Measurements from ENCODE around the gene PHACTR1.

PHACTR1 gene

DNA sequence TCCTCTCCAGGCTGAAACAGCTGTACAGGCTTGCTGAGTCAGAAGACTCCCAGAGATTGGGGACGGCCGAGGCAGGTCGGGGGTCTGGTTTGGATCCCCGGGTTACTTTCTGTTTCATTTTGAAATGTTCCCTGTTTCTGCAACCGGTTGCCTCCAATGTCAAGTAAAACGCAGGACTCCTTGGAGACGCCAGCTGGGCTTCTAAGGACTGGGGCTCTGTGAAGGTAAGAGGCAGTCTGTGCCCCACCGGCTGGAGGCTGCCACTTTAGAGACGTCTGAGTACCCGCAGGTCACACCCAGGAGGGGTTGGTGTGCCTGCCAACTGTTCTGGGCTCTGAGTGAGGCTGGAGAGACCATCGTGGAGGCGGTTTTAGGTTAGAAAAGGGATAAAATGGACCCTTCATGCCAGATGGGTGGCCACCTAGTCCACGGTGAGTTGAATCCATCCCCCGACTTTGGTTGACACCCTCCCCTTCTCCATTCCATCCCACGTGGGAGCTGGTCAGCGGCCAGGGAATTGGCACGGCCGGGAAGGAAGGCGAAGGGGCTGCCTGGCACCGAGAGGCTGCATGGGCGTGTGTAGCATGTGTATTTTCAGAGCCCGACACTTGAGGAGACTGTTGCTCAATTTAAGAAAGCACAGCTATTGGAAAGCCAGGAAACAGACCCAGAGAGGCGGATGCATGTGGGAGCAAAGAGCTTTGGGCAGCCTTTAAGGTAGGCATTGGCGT is 240.9 kb downstream of the PHACTR1 start:
- peak; percentile 21 for DNase-seq

DNA sequence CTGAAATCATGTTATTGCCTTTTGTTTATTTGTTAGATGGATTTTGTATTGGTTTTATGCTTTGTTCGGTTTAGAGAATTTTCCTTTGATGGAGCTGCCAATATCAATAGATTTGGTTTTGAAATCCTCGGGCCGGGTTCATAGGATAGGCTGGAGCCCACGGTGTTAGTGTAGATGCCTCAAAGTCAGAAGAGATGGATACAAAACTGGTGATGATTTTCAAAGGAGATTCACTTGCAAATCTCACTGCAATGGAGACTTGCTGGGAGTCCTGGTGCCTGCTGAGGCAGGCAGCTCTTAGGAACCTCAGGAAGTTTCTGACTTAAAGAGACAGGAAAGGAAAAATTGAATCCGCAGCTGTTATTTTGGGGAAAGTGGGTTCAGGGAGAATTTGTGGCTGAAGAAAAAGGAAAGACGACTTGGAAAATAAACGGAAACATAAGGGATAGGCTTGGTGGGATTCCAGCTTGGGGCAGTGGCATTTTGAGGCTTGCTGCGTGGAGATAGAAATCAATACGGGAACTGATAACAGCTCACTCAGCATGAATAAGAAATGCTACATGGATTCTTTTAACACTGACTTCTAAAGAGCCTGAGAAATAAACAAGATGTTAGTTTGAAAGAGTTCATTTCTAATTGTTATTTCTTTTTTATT is 241.6 kb downstream of the PHACTR1 start:
- DNase-seq: no peak

DNA sequence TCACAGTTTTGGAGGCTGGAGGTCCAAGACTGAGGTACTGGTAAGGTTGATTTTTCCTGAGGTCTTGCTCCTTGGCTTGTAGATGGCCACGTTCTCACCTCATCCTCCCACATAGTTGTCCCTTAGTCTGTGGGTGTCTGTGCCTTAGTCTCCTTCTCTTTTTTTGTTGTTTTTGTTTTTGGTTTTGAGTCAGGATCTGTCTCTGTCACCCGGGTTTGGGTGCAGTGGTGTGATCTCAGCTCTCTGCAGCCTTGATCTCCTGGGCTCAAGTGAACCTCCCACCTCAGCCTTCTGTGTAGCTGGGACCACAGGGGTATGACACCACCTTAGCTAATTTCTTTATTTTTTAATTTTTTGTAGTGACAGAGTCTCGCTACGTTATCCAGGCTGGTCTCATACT is 245.2 kb downstream of the PHACTR1 start:
- no peak for DNase-seq

DNA sequence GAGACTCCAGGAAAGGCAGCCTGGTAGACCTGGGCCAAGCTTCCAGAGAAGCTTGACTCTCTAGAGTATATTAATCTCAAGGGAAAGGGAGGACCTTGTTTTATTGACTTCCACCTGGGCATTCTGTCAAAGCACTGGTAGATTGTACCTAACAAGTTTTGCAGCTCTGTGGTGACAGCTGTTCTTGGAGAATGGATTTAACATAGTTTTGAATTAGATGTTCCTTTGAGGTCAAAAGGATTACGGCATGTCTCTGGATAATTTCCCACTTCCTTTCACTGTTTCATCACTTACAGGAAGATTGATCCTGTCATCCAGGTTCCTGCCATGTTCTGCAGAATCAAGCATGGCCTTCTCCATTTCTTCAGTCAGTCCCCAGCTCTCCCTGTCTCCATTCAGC is 246.0 kb downstream of the PHACTR1 start:
- no peak for DNase-seq

DNA sequence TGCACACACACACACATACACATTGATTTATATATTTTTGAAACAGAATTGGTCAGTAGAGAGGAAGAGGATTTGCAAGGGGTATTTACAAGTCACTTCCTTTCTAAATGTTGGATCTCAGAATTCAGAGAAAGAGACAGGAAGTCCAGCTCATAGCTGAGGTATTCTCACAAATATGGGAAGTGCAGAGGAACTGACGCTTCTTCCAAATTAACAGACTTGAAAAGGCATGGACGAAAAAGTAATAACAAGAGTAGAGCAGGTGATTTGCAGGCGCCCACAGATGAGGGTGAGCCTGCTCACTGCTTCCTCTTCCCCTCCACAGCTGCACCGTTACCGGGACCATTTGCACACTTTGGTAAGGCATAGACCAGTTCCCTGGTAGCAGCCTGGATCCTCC is 246.4 kb downstream of the PHACTR1 start:
- no peak for DNase-seq

DNA sequence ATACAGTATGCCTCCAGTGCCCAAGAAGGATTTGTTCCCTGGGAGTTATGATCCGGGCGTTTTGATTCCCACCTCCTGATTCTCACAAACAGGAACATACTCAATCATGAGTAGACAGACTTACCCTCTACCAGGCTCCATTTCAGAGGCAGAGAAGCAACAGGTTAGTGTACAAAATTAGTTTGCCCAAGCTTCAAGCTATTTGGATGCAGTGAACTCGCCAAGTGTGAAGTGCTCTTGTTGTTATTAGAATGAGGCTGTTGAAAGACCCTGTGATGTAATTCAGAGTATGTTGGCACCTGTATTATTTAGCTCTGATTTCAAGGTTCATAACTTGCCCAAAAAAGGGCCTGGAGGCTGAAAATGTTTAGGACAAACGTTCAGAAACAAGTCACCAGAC is 247.0 kb downstream of the PHACTR1 start:
- DNase-seq: no peak

DNA sequence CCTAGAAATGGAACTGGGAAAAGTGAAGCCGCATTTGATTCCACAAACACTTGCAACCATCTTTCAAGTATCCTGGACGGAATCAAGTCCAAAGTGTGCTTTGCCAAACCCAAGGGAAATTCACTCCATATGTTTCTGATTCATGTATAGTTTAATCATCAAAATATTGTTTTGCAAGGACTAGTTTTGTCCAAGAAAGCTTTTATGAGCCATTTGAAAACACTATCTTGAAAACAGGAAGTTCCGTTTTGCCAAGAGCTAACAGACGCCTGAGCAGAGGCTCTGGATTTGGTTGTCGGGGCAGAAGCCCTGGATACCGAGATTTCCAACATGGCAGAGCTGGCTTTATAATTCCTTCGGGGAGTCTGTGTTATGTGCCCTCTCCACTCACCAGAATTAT is 251.1 kb downstream of the PHACTR1 start:
- DNase-seq: no peak

- no peak for DNase-seq
These were observed 251.7 kb downstream of the PHACTR1 start for GRCh38 chr6:12968290-12968689.

DNA sequence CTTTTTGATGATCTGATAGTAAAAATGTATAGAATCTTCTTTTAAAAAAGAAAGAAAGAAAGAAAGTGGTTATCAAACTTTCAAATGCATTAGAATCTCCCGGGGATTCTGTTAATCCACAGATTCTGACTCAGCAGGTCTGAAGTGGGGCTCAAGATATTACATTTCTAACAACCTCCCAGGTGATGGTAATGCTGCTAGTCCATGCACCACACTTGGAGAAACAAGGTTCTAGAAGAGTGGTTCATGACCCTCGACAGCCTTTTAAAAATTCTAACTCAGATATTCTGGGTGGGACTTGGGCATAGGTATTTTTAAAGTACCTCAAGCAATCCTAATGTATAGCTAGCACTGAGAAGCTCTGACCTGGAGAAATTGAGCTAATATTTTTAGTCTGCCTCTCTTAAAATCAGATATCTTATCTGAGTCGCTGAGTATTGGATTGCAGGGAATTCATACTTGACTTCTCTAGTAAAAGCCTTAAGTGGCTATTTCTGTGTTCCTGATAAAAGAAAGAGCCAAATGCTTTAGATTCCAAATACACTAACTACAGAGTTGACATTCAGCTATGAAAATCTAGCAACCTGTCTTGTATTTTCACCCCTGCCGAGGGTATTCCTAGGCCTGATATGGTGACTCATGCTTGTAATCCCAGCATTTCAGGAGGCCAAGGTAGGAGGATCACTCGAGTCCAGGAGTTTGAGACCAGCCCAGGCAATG is 252.4 kb downstream of the PHACTR1 start:
- DNase-seq: no peak

- no peak for DNase-seq
These were observed 253.4 kb downstream of the PHACTR1 start for GRCh38 chr6:12969966-12970365.

GRCh38 chr6:12973386-12973785 is 256.8 kb downstream of the PHACTR1 start:
- no peak for DNase-seq

GRCh38 chr6:12974551-12974950 is 258.0 kb downstream of the PHACTR1 start:
- no peak for DNase-seq

- DNase-seq: no peak
These were observed 259.8 kb downstream of the PHACTR1 start for GRCh38 chr6:12976366-12976765.

GRCh38 chr6:12977206-12977605 is 260.6 kb downstream of the PHACTR1 start:
- DNase-seq: no peak

- DNase-seq: no peak
These were observed 261.2 kb downstream of the PHACTR1 start for GRCh38 chr6:12977806-12978205.

GRCh38 chr6:12980741-12981140 is 264.2 kb downstream of the PHACTR1 start:
- DNase-seq: no peak

- no peak for DNase-seq
These were observed 268.2 kb downstream of the PHACTR1 start for GRCh38 chr6:12984776-12985175.

- DNase-seq: no peak
These were observed 271.2 kb downstream of the PHACTR1 start for GRCh38 chr6:12987783-12988182.

DNA sequence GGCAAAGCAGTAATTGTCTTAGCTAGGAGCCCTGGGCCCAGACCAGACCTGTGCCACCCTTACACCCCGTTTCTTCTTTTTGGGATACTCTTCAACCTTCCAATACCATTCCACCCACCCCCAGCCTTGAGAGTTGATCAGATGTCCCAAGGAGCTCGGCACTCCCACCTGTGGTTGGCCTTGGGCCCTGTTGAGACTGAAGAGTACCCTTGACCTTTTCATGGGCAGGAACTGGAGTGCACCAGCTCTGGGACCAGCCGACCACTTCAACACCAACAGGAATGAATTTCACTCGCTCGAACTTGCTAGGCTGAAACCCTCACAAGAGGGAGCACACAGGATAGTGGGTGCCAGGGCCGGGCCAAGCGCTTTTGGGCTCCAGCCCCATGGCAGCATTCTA is 273.6 kb downstream of the PHACTR1 start:
- no peak for DNase-seq

DNA sequence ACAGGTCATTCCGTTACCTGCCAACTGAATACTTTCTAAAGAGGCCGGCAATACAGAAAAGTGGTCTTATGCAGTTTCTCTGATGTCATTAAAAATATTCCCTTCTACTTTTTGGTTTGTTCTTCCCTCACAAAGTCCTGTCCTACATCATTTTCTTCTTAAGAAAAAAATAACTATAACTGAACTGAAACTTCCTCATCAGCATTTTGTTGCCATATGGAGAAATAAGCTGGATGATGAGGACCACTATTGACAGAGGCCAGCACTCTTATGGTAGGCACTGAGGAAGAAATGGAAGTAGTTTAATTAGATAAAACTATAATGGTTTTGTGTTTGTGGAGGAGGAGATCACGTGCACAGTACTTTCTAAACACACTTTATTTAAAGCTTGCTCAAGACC is 274.9 kb downstream of the PHACTR1 start:
- no peak for DNase-seq

DNA sequence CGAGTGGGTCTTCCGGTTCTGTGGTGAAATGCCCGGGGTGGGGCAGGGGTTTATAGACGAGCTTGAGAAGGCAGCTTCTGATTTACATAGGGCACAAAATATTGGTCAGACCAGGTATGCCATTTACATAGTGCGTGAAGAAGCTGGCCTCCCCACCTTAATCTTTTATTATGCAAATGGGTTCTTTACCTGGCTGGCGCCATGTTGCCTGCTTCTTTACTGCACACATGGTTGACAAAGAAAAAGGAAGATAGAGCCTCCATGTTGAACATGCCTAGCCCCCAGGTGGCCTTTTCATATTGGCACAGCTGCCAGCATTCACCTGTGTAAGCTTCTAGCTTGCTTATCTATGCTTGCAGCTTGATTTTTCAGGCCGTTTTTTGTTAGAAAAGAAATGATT is 276.2 kb downstream of the PHACTR1 start:
- DNase-seq: no peak

DNA sequence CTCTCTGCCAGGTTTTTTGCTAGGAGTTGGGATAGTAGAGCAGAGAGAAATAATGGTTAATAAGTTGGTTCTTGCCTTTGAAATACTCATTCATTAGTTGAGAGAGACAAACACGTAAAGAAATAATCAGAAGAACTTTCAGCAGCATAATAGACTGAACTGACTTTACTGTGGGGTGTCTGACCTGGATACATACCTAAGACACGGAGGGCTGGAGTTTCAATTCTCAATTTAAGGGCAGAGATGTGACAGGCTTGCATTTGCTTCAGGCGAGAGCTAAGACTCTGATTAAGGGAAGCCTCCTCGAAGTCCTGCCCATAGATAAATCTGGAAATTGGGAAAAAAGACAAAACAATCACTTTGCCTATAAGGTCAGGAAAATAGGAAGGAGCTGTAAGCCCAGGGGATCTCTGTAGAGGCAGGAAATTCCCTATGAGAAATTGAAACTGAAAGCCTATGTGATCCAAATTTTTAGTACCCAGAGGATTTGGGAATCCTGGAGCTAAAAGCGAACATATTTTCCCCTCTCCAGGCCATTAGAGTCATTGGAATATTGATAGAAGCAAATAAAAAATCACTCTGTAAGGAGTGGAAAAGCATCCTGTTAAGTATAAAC is 276.8 kb downstream of the PHACTR1 start:
- no peak for DNase-seq

GRCh38 chr6:12995419-12995818 is 278.9 kb downstream of the PHACTR1 start:
- DNase-seq: no peak

- no peak for DNase-seq
These were observed 284.0 kb downstream of the PHACTR1 start for GRCh38 chr6:13000537-13000936.

Measured in activated T-cell treated with anti-CD3 and anti-CD28 coated beads, Interleukin-2, amount 50 U/mL, for 1 hour (primary cell).